WTC11 (cell line): ENCODE results near the gene DNAJC17. TPM values are rescaled to one million over a fixed set of nuclear protein-coding genes. Genes with fewer than 3 reads are reported as not detected.
A peak's percentile ranks its signal among the peaks of the same experiment; 100 is the strongest.

Source experiments
- ATAC-seq: fragments of 200-7000 bp; cut with Tn5 transposase; 2 replicates; pipeline ENCODE4 v1.10.0; 2021; ENCODE audit warnings: mild to moderate bottlenecking, moderate library complexity
- CTCF ChIA-PET: fragments of 300-600 bp; sonication (Branson Sonifier 250); formaldehyde crosslinking; loops from one replicate; lab custom pipeline; 2021; ENCODE audit warnings: antibody characterized with exemption; lab: Charles Lee
- POLR2A ChIA-PET: fragments of 350-600 bp; sonication (Branson Sonifier 250); formaldehyde crosslinking; loops from one replicate; lab custom pipeline; 2021; ENCODE audit warnings: antibody characterized with exemption; lab: Charles Lee
- DNase-seq: peaks from one replicate; pipeline ENCODE4 v3.0.0; 2021; ENCODE audit warnings: low spot score
- H3K27ac Mint-ChIP-seq: 2 replicates; pipeline ENCODE4 v1.8.0; 2021; ENCODE audit warnings: mixed read lengths
- H3K27me3 Mint-ChIP-seq: 2 replicates; pipeline ENCODE4 v1.8.0; 2021; ENCODE audit warnings: low read depth, mild to moderate bottlenecking, moderate library complexity, mixed read lengths
- H3K36me3 Mint-ChIP-seq: 2 replicates; pipeline ENCODE4 v1.8.0; 2021; ENCODE audit warnings: mixed read lengths
- H3K4me1 Mint-ChIP-seq: 2 replicates; pipeline ENCODE4 v1.8.0; 2022; ENCODE audit warnings: mixed read lengths
- H3K4me3 Mint-ChIP-seq: 2 replicates; pipeline ENCODE4 v1.8.0; 2021; ENCODE audit warnings: mild to moderate bottlenecking, moderate library complexity, mixed read lengths
- H3K9me3 Mint-ChIP-seq: 2 replicates; pipeline ENCODE4 v1.8.0; 2021; ENCODE audit warnings: mixed read lengths
- CREM ChIP-seq: sonication (generic); formaldehyde crosslinking; IDR thresholded peaks from 2 replicates; pipeline ENCODE4 v1.8.1; 2022; ENCODE audit warnings: mild to moderate bottlenecking, missing genetic modification reagents, moderate library complexity
- HMGA2 ChIP-seq: fragments of 250-450 bp; sonication (Bioruptor Pico); IDR thresholded peaks from 2 replicates; pipeline ENCODE4 v1.4.0; 2021; ENCODE audit warnings: mild to moderate bottlenecking, moderate library complexity
- IRF2 ChIP-seq: sonication (generic); formaldehyde crosslinking; IDR thresholded peaks from 2 replicates; pipeline ENCODE4 v1.8.0; 2022; ENCODE audit warnings: low read depth, missing genetic modification reagents, borderline replicate concordance
- NFE2L1 ChIP-seq: sonication (generic); formaldehyde crosslinking; IDR thresholded peaks from 2 replicates; pipeline ENCODE4 v1.8.1; 2023; ENCODE audit warnings: missing genetic modification reagents
- PRRX2 ChIP-seq: fragments of 250-450 bp; sonication (Bioruptor Pico); IDR thresholded peaks from 2 replicates; pipeline ENCODE4 v1.8.0; 2021; ENCODE audit warnings: mild to moderate bottlenecking
- RELA ChIP-seq: sonication (generic); formaldehyde crosslinking; IDR thresholded peaks from 2 replicates; pipeline ENCODE4 v1.8.1; 2022; ENCODE audit warnings: missing genetic modification reagents, mild to moderate bottlenecking, borderline replicate concordance
- SP1 ChIP-seq: sonication (generic); formaldehyde crosslinking; conservative IDR thresholded peaks from 2 replicates; pipeline ENCODE4 v1.8.1; 2022; ENCODE audit warnings: missing genetic modification reagents
- TEAD4 ChIP-seq: sonication (generic); formaldehyde crosslinking; IDR thresholded peaks from 2 replicates; pipeline ENCODE4 v1.8.0; 2022; ENCODE audit warnings: mild to moderate bottlenecking, missing genetic modification reagents
- ZNF396 ChIP-seq: fragments of 250-450 bp; sonication (Bioruptor Pico); IDR thresholded peaks from 2 replicates; pipeline ENCODE4 v1.8.0; 2021; ENCODE audit warnings: mild to moderate bottlenecking, moderate library complexity, borderline replicate concordance
- ZNF423 ChIP-seq: fragments of 250-450 bp; sonication (Bioruptor Pico); IDR thresholded peaks from 2 replicates; pipeline ENCODE4 v2.1.2; 2022; ENCODE audit warnings: mild to moderate bottlenecking, moderate library complexity
- ZNF671 ChIP-seq: fragments of 250-450 bp; sonication (Bioruptor Pico); IDR thresholded peaks from 2 replicates; pipeline ENCODE4 v1.8.0; 2021; ENCODE audit warnings: mild to moderate bottlenecking
- total RNA-seq: library from RNA; stranded (reverse); gene quantifications from 3 replicates; pipeline ENCODE4 v1.2.3, GENCODE V29; 2021
- TF ChIP-seq, protein P1 (sequence below): sonication (generic); formaldehyde crosslinking; IDR thresholded peaks from 2 replicates; pipeline ENCODE4 v1.8.0; 2023; ENCODE audit warnings: missing genetic modification reagents
- TF ChIP-seq, protein P2 (sequence below): sonication (generic); formaldehyde crosslinking; IDR thresholded peaks from 2 replicates; pipeline ENCODE4 v1.8.1; 2022; ENCODE audit warnings: mild to moderate bottlenecking, moderate library complexity, missing genetic modification reagents
- TF ChIP-seq, protein P3 (sequence below): sonication (generic); formaldehyde crosslinking; IDR thresholded peaks from 2 replicates; pipeline ENCODE4 v1.8.1; 2023; ENCODE audit warnings: mild to moderate bottlenecking, missing genetic modification reagents
- TF ChIP-seq, protein P4 (sequence below): sonication (generic); formaldehyde crosslinking; IDR thresholded peaks from 2 replicates; pipeline ENCODE4 v1.8.1; 2022; ENCODE audit warnings: missing genetic modification reagents, borderline replicate concordance
- TF ChIP-seq, protein P5 (sequence below): sonication (generic); formaldehyde crosslinking; conservative IDR thresholded peaks from 2 replicates; pipeline ENCODE4 v1.8.1; 2022; ENCODE audit warnings: mild to moderate bottlenecking, missing genetic modification reagents
- TF ChIP-seq, protein P6 (sequence below): sonication (generic); formaldehyde crosslinking; IDR thresholded peaks from 2 replicates; pipeline ENCODE4 v1.8.0; 2022; ENCODE audit warnings: mild to moderate bottlenecking, missing genetic modification reagents
- TF ChIP-seq, protein P7 (sequence below): sonication (generic); formaldehyde crosslinking; IDR thresholded peaks from 2 replicates; pipeline ENCODE4 v1.8.1; 2023; ENCODE audit warnings: mild to moderate bottlenecking, missing genetic modification reagents, borderline replicate concordance
- TF ChIP-seq, protein P8 (sequence below): sonication (generic); formaldehyde crosslinking; IDR thresholded peaks from 2 replicates; pipeline ENCODE4 v1.8.0; 2022; ENCODE audit warnings: mild to moderate bottlenecking, missing genetic modification reagents
- TF ChIP-seq, protein P9 (sequence below): sonication (generic); formaldehyde crosslinking; IDR thresholded peaks from 2 replicates; pipeline ENCODE4 v1.8.1; 2023; ENCODE audit warnings: mild to moderate bottlenecking, missing genetic modification reagents, moderate library complexity
- TF ChIP-seq, protein P10 (sequence below): fragments of 250-450 bp; sonication (Bioruptor Pico); conservative IDR thresholded peaks from 2 replicates; pipeline ENCODE4 v1.9.0; 2021; ENCODE audit warnings: mild to moderate bottlenecking

DNAJC17 gene
- total RNA-seq, 1 experiment from 2014 or later, result 49.8 TPM

DNA sequence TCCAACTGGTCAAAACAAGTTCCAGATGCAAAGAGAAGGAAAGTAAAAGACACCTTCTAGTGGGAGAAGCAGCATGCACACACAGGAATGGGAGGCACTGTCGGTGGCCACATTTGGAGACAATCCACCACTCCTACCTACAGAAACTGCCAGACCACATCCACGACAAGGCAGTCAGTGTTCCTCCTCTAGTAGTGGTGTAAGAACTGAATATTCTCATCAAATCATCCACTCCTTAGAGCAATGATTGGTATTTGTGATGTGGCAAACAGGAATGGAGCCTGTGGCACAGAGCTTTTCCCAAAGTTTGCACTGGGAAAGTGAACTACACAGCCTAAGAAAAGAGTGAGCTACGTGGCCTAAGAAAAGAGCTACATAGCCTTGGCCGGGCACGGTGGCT, 31.5 kb upstream of the DNAJC17 start:
- CTCF ChIA-PET, result interaction anchor here (1.0 to 2.9 kb wide), 4 partner anchors 8 to 56 kb away, joined by 3 to 12 read pairs (median 7); partner anchors contain the start of gene VPS18

DNA sequence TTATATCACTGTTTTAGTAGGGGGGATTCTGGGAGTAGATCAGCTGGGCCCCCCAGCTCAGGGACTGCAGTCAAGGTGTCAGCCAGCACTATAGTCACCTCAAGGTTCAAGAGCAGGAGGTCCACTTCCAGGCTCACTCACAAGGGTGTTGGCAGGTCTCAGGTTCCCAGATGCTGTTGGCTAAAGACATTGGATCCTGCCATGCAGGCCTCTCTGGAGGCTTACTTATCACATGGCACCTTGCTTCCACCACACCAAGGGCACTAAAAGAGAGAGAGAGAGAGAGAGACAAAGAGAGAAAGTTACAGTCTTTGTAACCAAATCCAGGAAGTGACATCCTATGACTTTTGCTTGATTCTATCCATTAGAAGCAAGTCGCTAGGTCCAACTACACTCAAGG, 28.7 kb upstream of the DNAJC17 start:
- Mint-ChIP-seq H3K27me3 (no peaks in the 10 kb centered on the region), H3K9me3 (no peaks in the 10 kb centered on the region), H3K4me3 (no peak overlapping the region), H3K27ac (peak overlapping the region; percentile 2; the same call in 1 of the 2 replicates), H3K36me3 (no peaks in the 10 kb centered on the region), H3K4me1 (peaks cover 5% of the 10 kb centered on the region)
- ATAC-seq, result no peak
- DNase-seq, result no peak
- ChIA-PET CTCF (no interaction called here), POLR2A (no interaction called here)
- TF ChIP-seq, protein P1, sequence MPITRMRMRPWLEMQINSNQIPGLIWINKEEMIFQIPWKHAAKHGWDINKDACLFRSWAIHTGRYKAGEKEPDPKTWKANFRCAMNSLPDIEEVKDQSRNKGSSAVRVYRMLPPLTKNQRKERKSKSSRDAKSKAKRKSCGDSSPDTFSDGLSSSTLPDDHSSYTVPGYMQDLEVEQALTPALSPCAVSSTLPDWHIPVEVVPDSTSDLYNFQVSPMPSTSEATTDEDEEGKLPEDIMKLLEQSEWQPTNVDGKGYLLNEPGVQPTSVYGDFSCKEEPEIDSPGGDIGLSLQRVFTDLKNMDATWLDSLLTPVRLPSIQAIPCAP, result no peak
- no peak for TF ChIP-seq TEAD4 (CRISPR knock-in tag)
- TF ChIP-seq SP1, result no peak
- TF ChIP-seq, protein P2, sequence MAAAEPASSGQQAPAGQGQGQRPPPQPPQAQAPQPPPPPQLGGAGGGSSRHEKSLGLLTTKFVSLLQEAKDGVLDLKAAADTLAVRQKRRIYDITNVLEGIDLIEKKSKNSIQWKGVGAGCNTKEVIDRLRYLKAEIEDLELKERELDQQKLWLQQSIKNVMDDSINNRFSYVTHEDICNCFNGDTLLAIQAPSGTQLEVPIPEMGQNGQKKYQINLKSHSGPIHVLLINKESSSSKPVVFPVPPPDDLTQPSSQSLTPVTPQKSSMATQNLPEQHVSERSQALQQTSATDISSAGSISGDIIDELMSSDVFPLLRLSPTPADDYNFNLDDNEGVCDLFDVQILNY (CRISPR knock-in tag), result no peak
- TF ChIP-seq IRF2 (CRISPR knock-in tag), result no peak
- TF ChIP-seq, protein P3, sequence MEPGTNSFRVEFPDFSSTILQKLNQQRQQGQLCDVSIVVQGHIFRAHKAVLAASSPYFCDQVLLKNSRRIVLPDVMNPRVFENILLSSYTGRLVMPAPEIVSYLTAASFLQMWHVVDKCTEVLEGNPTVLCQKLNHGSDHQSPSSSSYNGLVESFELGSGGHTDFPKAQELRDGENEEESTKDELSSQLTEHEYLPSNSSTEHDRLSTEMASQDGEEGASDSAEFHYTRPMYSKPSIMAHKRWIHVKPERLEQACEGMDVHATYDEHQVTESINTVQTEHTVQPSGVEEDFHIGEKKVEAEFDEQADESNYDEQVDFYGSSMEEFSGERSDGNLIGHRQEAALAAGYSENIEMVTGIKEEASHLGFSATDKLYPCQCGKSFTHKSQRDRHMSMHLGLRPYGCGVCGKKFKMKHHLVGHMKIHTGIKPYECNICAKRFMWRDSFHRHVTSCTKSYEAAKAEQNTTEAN (CRISPR knock-in tag), result no peak
- TF ChIP-seq, protein P4, sequence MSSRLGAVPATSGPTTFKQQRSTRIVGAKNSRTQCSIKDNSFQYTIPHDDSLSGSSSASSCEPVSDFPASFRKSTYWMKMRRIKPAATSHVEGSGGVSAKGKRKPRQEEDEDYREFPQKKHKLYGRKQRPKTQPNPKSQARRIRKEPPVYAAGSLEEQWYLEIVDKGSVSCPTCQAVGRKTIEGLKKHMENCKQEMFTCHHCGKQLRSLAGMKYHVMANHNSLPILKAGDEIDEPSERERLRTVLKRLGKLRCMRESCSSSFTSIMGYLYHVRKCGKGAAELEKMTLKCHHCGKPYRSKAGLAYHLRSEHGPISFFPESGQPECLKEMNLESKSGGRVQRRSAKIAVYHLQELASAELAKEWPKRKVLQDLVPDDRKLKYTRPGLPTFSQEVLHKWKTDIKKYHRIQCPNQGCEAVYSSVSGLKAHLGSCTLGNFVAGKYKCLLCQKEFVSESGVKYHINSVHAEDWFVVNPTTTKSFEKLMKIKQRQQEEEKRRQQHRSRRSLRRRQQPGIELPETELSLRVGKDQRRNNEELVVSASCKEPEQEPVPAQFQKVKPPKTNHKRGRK, result no peak
- TF ChIP-seq, protein P5, sequence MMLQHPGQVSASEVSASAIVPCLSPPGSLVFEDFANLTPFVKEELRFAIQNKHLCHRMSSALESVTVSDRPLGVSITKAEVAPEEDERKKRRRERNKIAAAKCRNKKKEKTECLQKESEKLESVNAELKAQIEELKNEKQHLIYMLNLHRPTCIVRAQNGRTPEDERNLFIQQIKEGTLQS (CRISPR knock-in tag), result no peak
- TF ChIP-seq NFE2L1 (CRISPR knock-in tag), result no peak

More for the DNA sequence above, 31.5 kb upstream of the DNAJC17 start:
- H3K36me3 Mint-ChIP-seq, result no peaks in the 10 kb centered on the region
- 0 out of 2 replicates have a peak overlapping the region, but pooled peaks have one; percentile 28 for H3K27ac Mint-ChIP-seq
- H3K4me1 Mint-ChIP-seq, result peaks cover 7% of the 10 kb centered on the region
- POLR2A ChIA-PET, result no interaction called here
- TF ChIP-seq ZNF396, result no peak
- TF ChIP-seq, protein P6, sequence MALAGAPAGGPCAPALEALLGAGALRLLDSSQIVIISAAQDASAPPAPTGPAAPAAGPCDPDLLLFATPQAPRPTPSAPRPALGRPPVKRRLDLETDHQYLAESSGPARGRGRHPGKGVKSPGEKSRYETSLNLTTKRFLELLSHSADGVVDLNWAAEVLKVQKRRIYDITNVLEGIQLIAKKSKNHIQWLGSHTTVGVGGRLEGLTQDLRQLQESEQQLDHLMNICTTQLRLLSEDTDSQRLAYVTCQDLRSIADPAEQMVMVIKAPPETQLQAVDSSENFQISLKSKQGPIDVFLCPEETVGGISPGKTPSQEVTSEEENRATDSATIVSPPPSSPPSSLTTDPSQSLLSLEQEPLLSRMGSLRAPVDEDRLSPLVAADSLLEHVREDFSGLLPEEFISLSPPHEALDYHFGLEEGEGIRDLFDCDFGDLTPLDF, result no peak
- no peak for TF ChIP-seq PRRX2 (CRISPR knock-in tag)
- TF ChIP-seq ZNF423 (CRISPR knock-in tag), result no peak
- no peak for TF ChIP-seq ZNF671
- TF ChIP-seq, protein P7, sequence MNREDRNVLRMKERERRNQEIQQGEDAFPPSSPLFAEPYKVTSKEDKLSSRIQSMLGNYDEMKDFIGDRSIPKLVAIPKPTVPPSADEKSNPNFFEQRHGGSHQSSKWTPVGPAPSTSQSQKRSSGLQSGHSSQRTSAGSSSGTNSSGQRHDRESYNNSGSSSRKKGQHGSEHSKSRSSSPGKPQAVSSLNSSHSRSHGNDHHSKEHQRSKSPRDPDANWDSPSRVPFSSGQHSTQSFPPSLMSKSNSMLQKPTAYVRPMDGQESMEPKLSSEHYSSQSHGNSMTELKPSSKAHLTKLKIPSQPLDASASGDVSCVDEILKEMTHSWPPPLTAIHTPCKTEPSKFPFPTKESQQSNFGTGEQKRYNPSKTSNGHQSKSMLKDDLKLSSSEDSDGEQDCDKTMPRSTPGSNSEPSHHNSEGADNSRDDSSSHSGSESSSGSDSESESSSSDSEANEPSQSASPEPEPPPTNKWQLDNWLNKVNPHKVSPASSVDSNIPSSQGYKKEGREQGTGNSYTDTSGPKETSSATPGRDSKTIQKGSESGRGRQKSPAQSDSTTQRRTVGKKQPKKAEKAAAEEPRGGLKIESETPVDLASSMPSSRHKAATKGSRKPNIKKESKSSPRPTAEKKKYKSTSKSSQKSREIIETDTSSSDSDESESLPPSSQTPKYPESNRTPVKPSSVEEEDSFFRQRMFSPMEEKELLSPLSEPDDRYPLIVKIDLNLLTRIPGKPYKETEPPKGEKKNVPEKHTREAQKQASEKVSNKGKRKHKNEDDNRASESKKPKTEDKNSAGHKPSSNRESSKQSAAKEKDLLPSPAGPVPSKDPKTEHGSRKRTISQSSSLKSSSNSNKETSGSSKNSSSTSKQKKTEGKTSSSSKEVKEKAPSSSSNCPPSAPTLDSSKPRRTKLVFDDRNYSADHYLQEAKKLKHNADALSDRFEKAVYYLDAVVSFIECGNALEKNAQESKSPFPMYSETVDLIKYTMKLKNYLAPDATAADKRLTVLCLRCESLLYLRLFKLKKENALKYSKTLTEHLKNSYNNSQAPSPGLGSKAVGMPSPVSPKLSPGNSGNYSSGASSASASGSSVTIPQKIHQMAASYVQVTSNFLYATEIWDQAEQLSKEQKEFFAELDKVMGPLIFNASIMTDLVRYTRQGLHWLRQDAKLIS (CRISPR knock-in tag), result no peak
- TF ChIP-seq, protein P8, sequence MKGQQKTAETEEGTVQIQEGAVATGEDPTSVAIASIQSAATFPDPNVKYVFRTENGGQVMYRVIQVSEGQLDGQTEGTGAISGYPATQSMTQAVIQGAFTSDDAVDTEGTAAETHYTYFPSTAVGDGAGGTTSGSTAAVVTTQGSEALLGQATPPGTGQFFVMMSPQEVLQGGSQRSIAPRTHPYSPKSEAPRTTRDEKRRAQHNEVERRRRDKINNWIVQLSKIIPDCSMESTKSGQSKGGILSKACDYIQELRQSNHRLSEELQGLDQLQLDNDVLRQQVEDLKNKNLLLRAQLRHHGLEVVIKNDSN (CRISPR knock-in tag), result no peak
- TF ChIP-seq, protein P9, sequence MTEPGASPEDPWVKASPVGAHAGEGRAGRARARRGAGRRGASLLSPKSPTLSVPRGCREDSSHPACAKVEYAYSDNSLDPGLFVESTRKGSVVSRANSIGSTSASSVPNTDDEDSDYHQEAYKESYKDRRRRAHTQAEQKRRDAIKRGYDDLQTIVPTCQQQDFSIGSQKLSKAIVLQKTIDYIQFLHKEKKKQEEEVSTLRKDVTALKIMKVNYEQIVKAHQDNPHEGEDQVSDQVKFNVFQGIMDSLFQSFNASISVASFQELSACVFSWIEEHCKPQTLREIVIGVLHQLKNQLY, result no peak
- TF ChIP-seq, protein P10, sequence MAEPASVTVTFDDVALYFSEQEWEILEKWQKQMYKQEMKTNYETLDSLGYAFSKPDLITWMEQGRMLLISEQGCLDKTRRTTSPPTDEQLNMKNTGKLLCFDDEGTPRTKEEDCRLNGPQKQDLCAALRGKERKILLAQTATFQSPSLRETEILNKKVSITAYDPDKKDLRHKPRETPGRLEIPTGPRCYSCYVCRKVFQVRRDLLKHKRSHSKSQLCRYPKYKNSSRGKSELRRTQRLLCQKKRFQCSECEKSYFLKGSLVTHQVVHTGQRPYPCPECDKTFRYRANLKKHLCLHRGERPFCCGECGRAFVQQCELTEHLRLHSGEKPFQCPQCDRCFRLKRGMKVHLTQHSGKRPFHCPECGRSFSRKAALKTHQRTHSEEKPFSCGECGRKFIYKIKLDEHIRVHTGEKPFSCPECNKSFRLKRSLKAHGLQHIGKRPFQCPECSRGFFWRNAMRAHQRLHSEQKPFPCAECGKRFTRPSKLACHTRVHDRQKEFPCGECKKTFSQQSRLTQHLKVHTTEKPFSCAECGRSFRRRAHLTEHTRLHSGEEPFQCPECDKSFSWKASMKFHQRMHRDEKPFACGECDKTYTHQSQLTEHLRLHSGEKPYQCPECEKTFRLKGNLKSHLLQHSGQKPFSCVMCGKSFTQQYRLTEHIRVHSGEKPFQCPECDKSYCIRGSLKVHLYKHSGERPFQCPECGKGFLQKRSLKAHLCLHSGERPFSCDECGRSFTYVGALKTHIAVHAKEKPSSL (CRISPR knock-in tag), result no peak
- TF ChIP-seq RELA, result no peak
- TF ChIP-seq CREM (CRISPR knock-in tag), result no peak
- no peak for TF ChIP-seq HMGA2
- H3K27me3 Mint-ChIP-seq, result no peaks in the 10 kb centered on the region; the same call in 1 of the 2 replicates
- ATAC-seq (no peak), DNase-seq (no peak)
- H3K4me3 Mint-ChIP-seq, result no peak overlapping the region
- H3K9me3 Mint-ChIP-seq, result no peaks in the 10 kb centered on the region
